Stromal cell of bone marrow (primary cell): Measurements from ENCODE around the gene MYG1.
"Not testable (repeated sequence)": the region's sequence is repeated elsewhere in the genome, so short reads cannot be mapped to it uniquely, and the experiment has no call there.

ENCODE experiments used
- DNase-seq: peaks from one replicate; pipeline ENCODE4 v3.0.0-alpha.2; 2012; ENCODE audit warnings: low read depth

MYG1 gene

GRCh38 chr12:53287741-53288216 is 11.7 kb upstream of the MYG1 start:
- DNase-seq: peak; percentile 36

- DNase-seq: no peak
Observed at GRCh38 chr12:53288322-53288721, 11.2 kb upstream of the MYG1 start.

GRCh38 chr12:53289891-53290290 is 9.6 kb upstream of the MYG1 start:
- DNase-seq: peak; percentile 16

- no peak for DNase-seq
Observed at GRCh38 chr12:53290661-53291060, 8.8 kb upstream of the MYG1 start.

GRCh38 chr12:53292426-53292825 is 7.1 kb upstream of the MYG1 start:
- no peak for DNase-seq

- DNase-seq: peak; percentile 88
Observed at GRCh38 chr12:53295070-53295890, 4.2 kb upstream of the MYG1 start, which contains the start of gene PFDN5. PFDN5 (plus strand) TSS chr12:53295542; CDS start chr12:53295568, 26 bp downstream.

GRCh38 chr12:53295891-53296219 is 3.6 kb upstream of the MYG1 start:
- DNase-seq: no peak

GRCh38 chr12:53297106-53297505 is 2.4 kb upstream of the MYG1 start:
- not testable (repeated sequence) for DNase-seq

- peak; percentile 88 for DNase-seq
Observed at GRCh38 chr12:53298164-53298563, 1.3 kb upstream of the MYG1 start.

GRCh38 chr12:53299101-53299453 is 418 bp upstream of the MYG1 start:
- peak; percentile 76 for DNase-seq

GRCh38 chr12:53300187-53300586 is 692 bp downstream of the MYG1 start:
- peak; percentile 48 for DNase-seq

GRCh38 chr12:53302903-53303302 is 3.4 kb downstream of the MYG1 start:
- no peak for DNase-seq

GRCh38 chr12:53306826-53307225 is 7.3 kb downstream of the MYG1 start:
- DNase-seq: no peak

GRCh38 chr12:53308276-53308675 is 8.8 kb downstream of the MYG1 start:
- DNase-seq: no peak

GRCh38 chr12:53313996-53314395 is 14.5 kb downstream of the MYG1 start:
- no peak for DNase-seq

- no peak for DNase-seq
Observed at GRCh38 chr12:53320352-53321195, 21.1 kb downstream of the MYG1 start.

- no peak for DNase-seq
Observed at GRCh38 chr12:53324113-53324778, 24.8 kb downstream of the MYG1 start.

- DNase-seq: peak; percentile 87
Observed at GRCh38 chr12:53324779-53325510, 25.4 kb downstream of the MYG1 start.

- DNase-seq: no peak
Observed at GRCh38 chr12:53325511-53326061, 26.1 kb downstream of the MYG1 start.

GRCh38 chr12:53326460-53327185 is 27.1 kb downstream of the MYG1 start:
- DNase-seq: no peak
